GM23338 (cell line): ENCODE measurements around the gene LIPT1. TPM values are rescaled to one million over a fixed set of nuclear protein-coding genes. Genes with fewer than 3 reads are reported as not detected.

Experiments
- CREB1 ChIP-seq: fragments of 250-450 bp; sonication (Bioruptor Pico); IDR thresholded peaks from 2 replicates; pipeline ENCODE4 v1.5.0; 2020; ENCODE audit warnings: low read depth, mild to moderate bottlenecking, moderate library complexity
- ETS1 ChIP-seq: IDR thresholded peaks from 2 replicates; pipeline ENCODE4 v1.6.1; 2016; ENCODE audit warnings: antibody characterized with exemption
- EZH2phosphoT487 ChIP-seq: fragments of 200-600 bp; sonication (generic); IDR thresholded peaks from one replicate; pipeline ENCODE4 v1.8.1; 2018; ENCODE audit warnings: antibody characterized with exemption; ENCODE audit not compliant: unreplicated experiment
- JUNB ChIP-seq: IDR thresholded peaks from one replicate; pipeline ENCODE4 v1.6.1; 2016; ENCODE audit warnings: antibody characterized with exemption; ENCODE audit not compliant: unreplicated experiment
- NANOG ChIP-seq: IDR thresholded peaks from 2 replicates; pipeline ENCODE4 v1.6.1; 2016; ENCODE audit warnings: antibody characterized with exemption, borderline replicate concordance
- POLR2AphosphoS5 ChIP-seq: IDR thresholded peaks from 2 replicates; pipeline ENCODE4 v1.6.1; 2016; ENCODE audit warnings: antibody characterized with exemption, low read depth
- STAT1 ChIP-seq: IDR thresholded peaks from one replicate; pipeline ENCODE4 v1.6.1; 2016; ENCODE audit warnings: antibody characterized with exemption; ENCODE audit not compliant: unreplicated experiment
- ZNF114 ChIP-seq: fragments of 250-450 bp; sonication (Bioruptor Pico); IDR thresholded peaks from 2 replicates; pipeline ENCODE4 v1.5.0; 2020; ENCODE audit warnings: mild to moderate bottlenecking, moderate library complexity
- ZNF331 ChIP-seq: fragments of 250-450 bp; sonication (Bioruptor Pico); IDR thresholded peaks from 2 replicates; pipeline ENCODE4 v1.5.0; 2020; ENCODE audit warnings: low read depth, mild to moderate bottlenecking, moderate library complexity
- ZNF462 ChIP-seq: fragments of 250-450 bp; sonication (Bioruptor Pico); IDR thresholded peaks from 2 replicates; pipeline ENCODE4 v1.5.0; 2020; ENCODE audit warnings: mild to moderate bottlenecking, moderate library complexity
- polyA plus RNA-seq: library from polyadenylated mRNA; unstranded; fragments of >200 nt; fragmentation: Nextera tagmentation; extraction: Ambion mirVana; gene quantifications from 2 replicates; pipeline ENCODE4 v1.2.1, GENCODE V29; 2016
- total RNA-seq: library from RNA; depleted of rRNA; stranded (reverse); fragments of >200 nt; shearing (Covaris generic); gene quantifications from 2 replicates; pipeline ENCODE4 v1.2.3, GENCODE V29; 2014
- TF ChIP-seq, protein P1 (sequence below), 2 experiments: fragments of 200-600 bp in 1 of 2; sonication (generic) in 1 of 2; conservative IDR thresholded peaks; 2 replicates each; pipeline versions ENCODE4 v1.5.1 to v1.6.1; 2016 to 2017; ENCODE audit warnings: antibody characterized with exemption in 2 of 2, low read depth in 2 of 2, mild to moderate bottlenecking in 2 of 2, moderate library complexity in 1 of 2
- TF ChIP-seq, protein P2 (sequence below): IDR thresholded peaks from one replicate; pipeline ENCODE4 v1.6.1; 2018; ENCODE audit warnings: antibody characterized with exemption; ENCODE audit not compliant: unreplicated experiment

Gene LIPT1
- total and polyA plus RNA-seq, 2 experiments from 2014 or later, result 11.5 to 15.4 TPM

- TF ChIP-seq ZNF462 (CRISPR knock-in tag), result no peak
- TF ChIP-seq, protein P1, sequence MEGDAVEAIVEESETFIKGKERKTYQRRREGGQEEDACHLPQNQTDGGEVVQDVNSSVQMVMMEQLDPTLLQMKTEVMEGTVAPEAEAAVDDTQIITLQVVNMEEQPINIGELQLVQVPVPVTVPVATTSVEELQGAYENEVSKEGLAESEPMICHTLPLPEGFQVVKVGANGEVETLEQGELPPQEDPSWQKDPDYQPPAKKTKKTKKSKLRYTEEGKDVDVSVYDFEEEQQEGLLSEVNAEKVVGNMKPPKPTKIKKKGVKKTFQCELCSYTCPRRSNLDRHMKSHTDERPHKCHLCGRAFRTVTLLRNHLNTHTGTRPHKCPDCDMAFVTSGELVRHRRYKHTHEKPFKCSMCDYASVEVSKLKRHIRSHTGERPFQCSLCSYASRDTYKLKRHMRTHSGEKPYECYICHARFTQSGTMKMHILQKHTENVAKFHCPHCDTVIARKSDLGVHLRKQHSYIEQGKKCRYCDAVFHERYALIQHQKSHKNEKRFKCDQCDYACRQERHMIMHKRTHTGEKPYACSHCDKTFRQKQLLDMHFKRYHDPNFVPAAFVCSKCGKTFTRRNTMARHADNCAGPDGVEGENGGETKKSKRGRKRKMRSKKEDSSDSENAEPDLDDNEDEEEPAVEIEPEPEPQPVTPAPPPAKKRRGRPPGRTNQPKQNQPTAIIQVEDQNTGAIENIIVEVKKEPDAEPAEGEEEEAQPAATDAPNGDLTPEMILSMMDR (conservative IDR thresholded peaks at IDR 0.05; ENCODE audit: low read depth in 2 of 2), result no peak
- no peak for TF ChIP-seq EZH2phosphoT487
- TF ChIP-seq ZNF331 (CRISPR knock-in tag), result no peak
- no peak for TF ChIP-seq POLR2AphosphoS5
- TF ChIP-seq, protein P2, sequence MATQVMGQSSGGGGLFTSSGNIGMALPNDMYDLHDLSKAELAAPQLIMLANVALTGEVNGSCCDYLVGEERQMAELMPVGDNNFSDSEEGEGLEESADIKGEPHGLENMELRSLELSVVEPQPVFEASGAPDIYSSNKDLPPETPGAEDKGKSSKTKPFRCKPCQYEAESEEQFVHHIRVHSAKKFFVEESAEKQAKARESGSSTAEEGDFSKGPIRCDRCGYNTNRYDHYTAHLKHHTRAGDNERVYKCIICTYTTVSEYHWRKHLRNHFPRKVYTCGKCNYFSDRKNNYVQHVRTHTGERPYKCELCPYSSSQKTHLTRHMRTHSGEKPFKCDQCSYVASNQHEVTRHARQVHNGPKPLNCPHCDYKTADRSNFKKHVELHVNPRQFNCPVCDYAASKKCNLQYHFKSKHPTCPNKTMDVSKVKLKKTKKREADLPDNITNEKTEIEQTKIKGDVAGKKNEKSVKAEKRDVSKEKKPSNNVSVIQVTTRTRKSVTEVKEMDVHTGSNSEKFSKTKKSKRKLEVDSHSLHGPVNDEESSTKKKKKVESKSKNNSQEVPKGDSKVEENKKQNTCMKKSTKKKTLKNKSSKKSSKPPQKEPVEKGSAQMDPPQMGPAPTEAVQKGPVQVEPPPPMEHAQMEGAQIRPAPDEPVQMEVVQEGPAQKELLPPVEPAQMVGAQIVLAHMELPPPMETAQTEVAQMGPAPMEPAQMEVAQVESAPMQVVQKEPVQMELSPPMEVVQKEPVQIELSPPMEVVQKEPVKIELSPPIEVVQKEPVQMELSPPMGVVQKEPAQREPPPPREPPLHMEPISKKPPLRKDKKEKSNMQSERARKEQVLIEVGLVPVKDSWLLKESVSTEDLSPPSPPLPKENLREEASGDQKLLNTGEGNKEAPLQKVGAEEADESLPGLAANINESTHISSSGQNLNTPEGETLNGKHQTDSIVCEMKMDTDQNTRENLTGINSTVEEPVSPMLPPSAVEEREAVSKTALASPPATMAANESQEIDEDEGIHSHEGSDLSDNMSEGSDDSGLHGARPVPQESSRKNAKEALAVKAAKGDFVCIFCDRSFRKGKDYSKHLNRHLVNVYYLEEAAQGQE, result no peak
- TF ChIP-seq CREB1 (CRISPR knock-in tag), result no peak
- TF ChIP-seq STAT1, result no peak
- no peak for TF ChIP-seq JUNB
- TF ChIP-seq ETS1, result no peak
- no peak for TF ChIP-seq NANOG
- no peak for TF ChIP-seq ZNF114 (CRISPR knock-in tag)
Measured at GRCh38 chr2:99200076-99200800, 45.5 kb downstream of the LIPT1 start (continued).
